ENCODE data around the gene GATC. TPM values are rescaled to one million over a fixed set of nuclear protein-coding genes. Genes with fewer than 3 reads are reported as not detected.

The GATC gene
- total RNA-seq, 1 donor from 2014 or later, result 15.5 TPM

DNA sequence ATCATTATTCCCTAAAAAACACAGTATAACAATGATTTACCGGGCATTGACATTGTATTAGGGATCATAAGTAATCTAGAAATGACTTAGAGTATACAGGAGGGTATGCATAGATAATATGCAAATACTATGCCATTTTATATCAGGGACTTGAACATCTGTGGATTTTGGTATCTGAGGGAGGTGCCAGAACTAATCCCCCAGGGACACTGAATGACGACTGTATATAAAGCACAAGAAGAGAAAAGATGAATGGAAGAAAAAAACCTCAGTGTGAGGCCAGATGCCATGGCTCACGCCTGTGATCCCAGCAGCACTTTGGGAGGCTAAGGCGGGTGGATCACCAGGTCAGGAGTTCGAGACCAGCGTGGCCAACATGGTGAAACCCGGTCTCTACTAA is 33.8 kb upstream of the GATC start:
- TF ChIP-seq, protein P1, sequence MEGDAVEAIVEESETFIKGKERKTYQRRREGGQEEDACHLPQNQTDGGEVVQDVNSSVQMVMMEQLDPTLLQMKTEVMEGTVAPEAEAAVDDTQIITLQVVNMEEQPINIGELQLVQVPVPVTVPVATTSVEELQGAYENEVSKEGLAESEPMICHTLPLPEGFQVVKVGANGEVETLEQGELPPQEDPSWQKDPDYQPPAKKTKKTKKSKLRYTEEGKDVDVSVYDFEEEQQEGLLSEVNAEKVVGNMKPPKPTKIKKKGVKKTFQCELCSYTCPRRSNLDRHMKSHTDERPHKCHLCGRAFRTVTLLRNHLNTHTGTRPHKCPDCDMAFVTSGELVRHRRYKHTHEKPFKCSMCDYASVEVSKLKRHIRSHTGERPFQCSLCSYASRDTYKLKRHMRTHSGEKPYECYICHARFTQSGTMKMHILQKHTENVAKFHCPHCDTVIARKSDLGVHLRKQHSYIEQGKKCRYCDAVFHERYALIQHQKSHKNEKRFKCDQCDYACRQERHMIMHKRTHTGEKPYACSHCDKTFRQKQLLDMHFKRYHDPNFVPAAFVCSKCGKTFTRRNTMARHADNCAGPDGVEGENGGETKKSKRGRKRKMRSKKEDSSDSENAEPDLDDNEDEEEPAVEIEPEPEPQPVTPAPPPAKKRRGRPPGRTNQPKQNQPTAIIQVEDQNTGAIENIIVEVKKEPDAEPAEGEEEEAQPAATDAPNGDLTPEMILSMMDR (IDR thresholded peaks at IDR 0.05), result no peak
- TF ChIP-seq POLR2AphosphoS5 (IDR thresholded peaks at IDR 0.05; ENCODE audit: insufficient read depth in 1 of 2, low read depth in 1 of 2), result no peak
- no peak for TF ChIP-seq POLR2A (IDR thresholded peaks at IDR 0.05)
- Histone ChIP-seq H3K27me3 (no peaks in the 10 kb centered on the region), H3K27ac (no peak overlapping the region), H3K36me3 (no peaks in the 10 kb centered on the region), H3K4me1 (no peaks in the 10 kb centered on the region), H3K4me3 (no peak overlapping the region), H3K9me3 (no peaks in the 10 kb centered on the region)
- no peak for DNase-seq (ENCODE audit: extremely low spot score in 2 of 2)
- intact Hi-C loops (cut with DNase I), result no loop called here

DNA sequence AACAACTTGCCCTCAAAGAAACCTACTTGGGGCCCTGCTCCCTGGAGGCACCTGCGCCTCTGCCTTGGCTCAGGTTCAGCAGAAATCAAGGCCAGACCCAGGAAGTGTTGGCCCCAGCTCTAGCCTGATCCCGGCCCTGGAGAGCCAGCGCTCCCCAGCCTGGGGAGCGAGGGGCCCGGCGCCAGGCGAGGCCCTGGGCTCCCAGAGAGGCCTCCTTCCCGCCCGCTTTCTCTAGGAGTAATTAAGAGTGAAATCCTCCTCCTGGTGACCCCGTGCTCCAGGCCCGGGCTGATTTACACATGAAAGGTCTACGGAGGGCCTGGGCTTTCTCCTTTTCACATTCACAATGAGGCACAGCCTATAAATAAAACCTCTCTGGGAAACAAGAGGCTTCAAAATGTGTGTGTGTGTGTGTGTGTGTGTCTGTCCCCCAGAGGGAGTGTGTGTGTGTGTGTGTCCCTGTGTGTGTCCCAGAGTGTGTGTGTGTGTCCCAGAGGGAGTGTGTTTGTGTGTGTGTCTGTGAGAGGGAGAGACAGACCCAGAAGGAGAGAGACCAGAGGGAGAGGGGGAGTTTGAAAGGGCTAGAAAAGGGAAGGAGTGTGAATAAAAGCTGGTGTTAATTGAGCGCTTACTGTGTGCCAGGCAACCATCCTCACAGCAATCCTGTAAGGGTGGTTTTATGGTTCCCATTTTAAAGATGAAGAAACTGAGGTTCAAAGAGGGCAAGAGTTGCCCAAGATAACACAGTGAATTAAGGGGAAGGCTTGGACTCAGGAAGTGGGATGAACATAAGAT is 32.1 kb upstream of the GATC start:
- Histone ChIP-seq H3K4me1 (no peaks in the 10 kb centered on the region), H3K4me3 (no peak overlapping the region), H3K27ac (no peak overlapping the region), H3K9me3 (no peaks in the 10 kb centered on the region), H3K36me3 (no peaks in the 10 kb centered on the region), H3K27me3 (no peaks in the 10 kb centered on the region)
- no peak for DNase-seq (ENCODE audit: extremely low spot score in 2 of 2)
- intact Hi-C loops (cut with DNase I), result no loop called here
- no peak for TF ChIP-seq POLR2AphosphoS5 (IDR thresholded peaks at IDR 0.05; ENCODE audit: insufficient read depth in 1 of 2, low read depth in 1 of 2)
- no peak for TF ChIP-seq POLR2A (IDR thresholded peaks at IDR 0.05)
- TF ChIP-seq, protein P1 (IDR thresholded peaks at IDR 0.05), result no peak

DNA sequence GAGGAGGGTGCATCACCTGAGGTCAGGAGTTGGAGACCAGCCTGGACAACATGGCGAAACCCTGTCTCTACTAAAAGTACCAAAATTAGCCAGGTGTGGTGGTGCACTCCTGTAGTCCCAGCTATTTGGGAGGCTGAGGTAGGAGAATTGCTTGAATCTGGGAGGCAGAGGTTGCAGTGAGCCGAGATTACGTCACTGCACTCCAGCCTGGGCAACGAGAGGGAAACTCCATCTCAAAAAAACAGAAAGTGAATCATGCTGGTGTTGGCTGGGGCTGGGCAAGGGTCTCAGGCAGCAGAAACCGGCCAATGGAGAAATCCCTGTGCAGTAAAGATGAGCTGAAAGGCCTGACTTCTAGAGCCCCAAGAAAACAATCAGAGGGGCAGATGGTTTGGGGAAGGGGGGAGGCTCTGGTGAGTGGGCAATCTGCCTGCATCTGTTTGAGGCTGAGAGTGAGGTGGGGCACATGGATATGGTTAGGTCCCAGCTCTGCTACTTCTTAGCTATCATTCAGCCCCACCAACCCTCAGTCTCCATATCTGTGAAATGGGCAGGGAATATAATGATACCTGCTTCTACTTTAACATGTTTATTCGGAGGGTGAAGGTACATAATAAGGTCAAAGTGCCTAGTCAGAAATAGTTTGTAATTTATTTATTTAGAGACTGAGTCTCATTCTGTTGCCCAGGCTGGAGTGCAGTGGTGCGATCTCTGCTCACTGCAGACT is 29.6 kb upstream of the GATC start:
- Histone ChIP-seq H3K27ac (no peak overlapping the region), H3K4me1 (no peaks in the 10 kb centered on the region), H3K36me3 (no peaks in the 10 kb centered on the region), H3K27me3 (no peaks in the 10 kb centered on the region), H3K4me3 (no peak overlapping the region), H3K9me3 (no peaks in the 10 kb centered on the region)
- TF ChIP-seq POLR2AphosphoS5 (IDR thresholded peaks at IDR 0.05; ENCODE audit: insufficient read depth in 1 of 2, low read depth in 1 of 2) (no peak), POLR2A (IDR thresholded peaks at IDR 0.05) (no peak)
- TF ChIP-seq, protein P1 (IDR thresholded peaks at IDR 0.05), result no peak
- no peak for DNase-seq (ENCODE audit: extremely low spot score in 2 of 2)
- intact Hi-C loops (cut with DNase I), result no loop called here

DNA sequence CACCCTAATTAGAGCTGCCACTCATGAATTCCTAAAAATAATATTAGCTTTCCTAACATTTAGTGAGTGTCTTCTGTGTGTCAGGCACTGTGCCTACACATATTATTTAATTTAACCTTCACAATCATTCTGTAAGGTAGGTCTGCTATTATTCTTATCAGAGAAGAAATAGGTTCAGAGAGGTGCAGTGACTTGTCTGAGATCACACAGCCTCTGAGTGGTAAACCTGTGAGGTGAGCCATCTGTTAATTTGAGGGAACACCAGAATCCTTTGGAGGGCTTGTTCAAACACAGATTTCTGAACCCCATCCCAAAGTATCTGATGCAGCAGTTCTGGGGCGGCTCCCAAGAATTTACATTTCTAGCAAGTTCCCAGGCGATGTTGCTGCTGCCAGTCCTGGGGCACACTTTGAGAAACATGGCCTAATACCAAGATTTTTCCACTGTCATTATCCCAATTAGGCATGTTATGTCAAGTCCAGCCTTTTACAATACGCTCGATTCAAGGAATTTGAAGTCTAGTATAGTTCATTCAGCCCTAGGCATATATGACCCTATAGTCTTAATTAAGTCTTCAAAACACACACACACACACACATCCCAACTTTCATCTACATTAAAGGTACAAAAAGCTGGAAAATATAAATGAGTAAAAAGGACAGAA is 28.2 kb upstream of the GATC start:
- H3K4me1 ChIP-seq, result no peaks in the 10 kb centered on the region
- intact Hi-C loops (cut with DNase I), result no loop called here
- no peaks in the 10 kb centered on the region for H3K36me3 ChIP-seq
- H3K4me3 ChIP-seq, result no peak overlapping the region
- no peak for DNase-seq (ENCODE audit: extremely low spot score in 2 of 2)
- no peaks in the 10 kb centered on the region for H3K9me3 ChIP-seq
- H3K27me3 ChIP-seq, result no peaks in the 10 kb centered on the region
- TF ChIP-seq POLR2AphosphoS5 (IDR thresholded peaks at IDR 0.05; ENCODE audit: insufficient read depth in 1 of 2, low read depth in 1 of 2), result no peak
- no peak for TF ChIP-seq POLR2A (IDR thresholded peaks at IDR 0.05)
- TF ChIP-seq, protein P1 (IDR thresholded peaks at IDR 0.05), result no peak
- H3K27ac ChIP-seq, result no peak overlapping the region
